SK-N-SH (cell line): Measurements from ENCODE around the gene MYCT1. TPM values are rescaled to one million over a fixed set of nuclear protein-coding genes. Genes with fewer than 3 reads are reported as not detected.
A peak's percentile ranks its signal among the peaks of the same experiment; 100 is the strongest.

ENCODE experiments used
- CTCF ChIA-PET: fragments of 300-600, 350-600 bp; formaldehyde crosslinking; extraction: SDS; loops from one replicate; lab custom pipeline; 2021; lab: Yijun Ruan, JAX
- POLR2A ChIA-PET: fragments of 350-600 bp; sonication (Branson Sonifier 250); formaldehyde crosslinking; extraction: SDS; loops from one replicate; lab custom pipeline; 2020; ENCODE audit warnings: antibody characterized with exemption, inconsistent platforms; lab: Yijun Ruan, JAX
- DNase-seq: peaks from one replicate; pipeline ENCODE4 v3.0.0; 2012
- H2AFZ ChIP-seq: fragments of 200-600 bp; sonication (generic); 2 replicates; pipeline ENCODE4 v1.8.1; 2016; ENCODE audit warnings: antibody characterized with exemption, mild to moderate bottlenecking, low read depth
- H3F3A ChIP-seq: fragments of 200-600 bp; sonication (generic); replicated peaks from 2 replicates; pipeline ENCODE3; 2016; ENCODE audit warnings: antibody characterized with exemption, mild to moderate bottlenecking; ENCODE audit not compliant: insufficient read depth
- H3K27ac ChIP-seq, 2 experiments: fragments of 200-500 bp in 1 of 2; fragments of 200-600 bp in 1 of 2; sonication (Bioruptor generic) in 1 of 2; sonication (generic), shearing (Covaris generic) in 1 of 2; 2 replicates each; pipeline versions ENCODE4 v1.5.1 to v1.6.1; 2014 to 2016; ENCODE audit warnings: low read depth in 2 of 2, inconsistent platforms in 1 of 2, low read length in 1 of 2, mild to moderate bottlenecking in 1 of 2, mixed read lengths in 1 of 2
- H3K27me3 ChIP-seq: fragments of 200-600 bp; sonication (generic), shearing (Covaris generic); 2 replicates; pipeline ENCODE4 v1.6.1; 2016; ENCODE audit warnings: mixed run types; ENCODE audit not compliant: insufficient read depth
- H3K36me3 ChIP-seq, 2 experiments: fragments of 200-500 bp in 1 of 2; fragments of 200-600 bp in 1 of 2; sonication (Bioruptor generic) in 1 of 2; sonication (generic) in 1 of 2; replicated peaks in 1 of 2; 2 replicates each; pipeline versions ENCODE3 to v1.5.1; 2014 to 2016; ENCODE audit warnings: low read length in 1 of 2, mild to moderate bottlenecking in 1 of 2; ENCODE audit not compliant: insufficient read depth in 2 of 2, control insufficient read depth in 1 of 2
- H3K4me1 ChIP-seq, 2 experiments: fragments of 200-500 bp in 1 of 2; fragments of 200-600 bp in 1 of 2; sonication (Bioruptor generic) in 1 of 2; sonication (generic), shearing (Covaris generic) in 1 of 2; 2 replicates each; pipeline versions ENCODE4 v1.5.1 to v1.6.1; 2014 to 2016; ENCODE audit warnings: low read depth in 1 of 2, low read length in 1 of 2, mixed run types in 1 of 2; ENCODE audit not compliant: insufficient read depth in 2 of 2, control insufficient read depth in 1 of 2
- H3K4me2 ChIP-seq: fragments of 200-600 bp; sonication (generic), shearing (Covaris generic); 2 replicates; pipeline ENCODE4 v1.6.1; 2017; ENCODE audit warnings: mixed run types
- H3K4me3 ChIP-seq, 2 experiments: fragments of 200-500 bp in 1 of 2; fragments of 200-600 bp in 1 of 2; sonication (Bioruptor generic) in 1 of 2; sonication (generic), shearing (Covaris generic) in 1 of 2; 2 replicates each; pipeline versions ENCODE4 v1.5.1 to v1.8.1; 2014 to 2016; ENCODE audit warnings: low read depth in 2 of 2, inconsistent platforms in 1 of 2, low read length in 1 of 2, mild to moderate bottlenecking in 1 of 2, mixed read lengths in 1 of 2, moderate library complexity in 1 of 2
- H3K79me2 ChIP-seq: fragments of 200-600 bp; sonication (generic); 2 replicates; pipeline ENCODE4 v1.8.1; 2017; ENCODE audit warnings: mild to moderate bottlenecking; ENCODE audit not compliant: insufficient read depth
- H3K9ac ChIP-seq: fragments of 200-600 bp; sonication (generic); 2 replicates; pipeline ENCODE4 v1.6.1; 2017; ENCODE audit warnings: mixed run types
- H3K9me2 ChIP-seq: fragments of 200-600 bp; sonication (generic); 2 replicates; pipeline ENCODE4 v1.6.1; 2017; ENCODE audit warnings: mixed run types
- H3K9me3 ChIP-seq: fragments of 200-600 bp; sonication (generic); 2 replicates; pipeline ENCODE4 v1.6.1; 2017; ENCODE audit warnings: mixed run types, mild to moderate bottlenecking, moderate library complexity
- H4K20me1 ChIP-seq: fragments of 200-600 bp; sonication (generic); 2 replicates; pipeline ENCODE4 v1.6.1; 2017; ENCODE audit warnings: mild to moderate bottlenecking, mixed run types; ENCODE audit not compliant: insufficient read depth
- CHD2 ChIP-seq: fragments of 150-350 bp; IDR thresholded peaks from 2 replicates; pipeline ENCODE4 v1.6.1; 2018; ENCODE audit warnings: low read length; ENCODE audit not compliant: partially characterized antibody
- EP300 ChIP-seq, 2 experiments: IDR thresholded peaks; 2 replicates each; pipeline versions ENCODE4 v1.4.0 to v1.6.1; 2012; ENCODE audit warnings: borderline replicate concordance in 1 of 2, low read depth in 1 of 2, low read length in 1 of 2
- EZH2phosphoT487 ChIP-seq: fragments of 200-600 bp; sonication (generic); IDR thresholded peaks from 2 replicates; pipeline ENCODE4 v1.6.1; 2017; ENCODE audit warnings: low read depth, mixed run types, mild to moderate bottlenecking, antibody characterized with exemption, moderate library complexity, borderline replicate concordance
- FOSL2 ChIP-seq: IDR thresholded peaks from 2 replicates; pipeline ENCODE4 v1.4.0; 2012; ENCODE audit warnings: low read depth, mild to moderate bottlenecking, moderate library complexity, borderline replicate concordance
- FOXM1 ChIP-seq: IDR thresholded peaks from 2 replicates; pipeline ENCODE4 v1.4.0; 2012; ENCODE audit warnings: low read depth, mild to moderate bottlenecking
- GATA2 ChIP-seq: sonication (generic); formaldehyde crosslinking; IDR thresholded peaks from 2 replicates; pipeline ENCODE4 v1.5.0; 2020; ENCODE audit warnings: mild to moderate bottlenecking, missing genetic modification reagents
- JUND ChIP-seq: IDR thresholded peaks from 2 replicates; pipeline ENCODE4 v1.4.0; 2012
- MEF2A ChIP-seq: IDR thresholded peaks from 2 replicates; pipeline ENCODE4 v1.4.0; 2012; ENCODE audit warnings: low read depth, borderline replicate concordance
- MXI1 ChIP-seq: IDR thresholded peaks from 2 replicates; pipeline ENCODE4 v1.6.1; 2012; ENCODE audit warnings: mild to moderate bottlenecking, low read depth, low read length, improper control_type of control experiment
- NFIC ChIP-seq: IDR thresholded peaks from 2 replicates; pipeline ENCODE4 v1.4.0; 2012; ENCODE audit warnings: borderline replicate concordance
- NRF1 ChIP-seq: IDR thresholded peaks from 2 replicates; pipeline ENCODE4 v1.6.1; 2012; ENCODE audit warnings: low read depth, mild to moderate bottlenecking, low read length
- POLR2AphosphoS5 ChIP-seq: IDR thresholded peaks from 2 replicates; pipeline ENCODE4 v1.6.1; 2012; ENCODE audit warnings: low read depth, low read length
- RAD21 ChIP-seq: IDR thresholded peaks from 2 replicates; pipeline ENCODE4 v1.6.1; 2012; ENCODE audit warnings: mild to moderate bottlenecking, low read length
- RCOR1 ChIP-seq: fragments of 150-350 bp; IDR thresholded peaks from 2 replicates; pipeline ENCODE4 v1.6.1; 2017; ENCODE audit warnings: antibody characterized with exemption, low read length
- RFX5 ChIP-seq: IDR thresholded peaks from 2 replicates; pipeline ENCODE4 v1.6.1; 2012; ENCODE audit warnings: mild to moderate bottlenecking, improper control_type of control experiment, low read length
- SIN3A ChIP-seq: IDR thresholded peaks from 2 replicates; pipeline ENCODE4 v1.6.1; 2012; ENCODE audit warnings: low read depth, mild to moderate bottlenecking, low read length, moderate library complexity, borderline replicate concordance
- SMC3 ChIP-seq: IDR thresholded peaks from 2 replicates; pipeline ENCODE4 v1.6.1; 2012; ENCODE audit warnings: low read depth, low read length, improper control_type of control experiment
- TAF1 ChIP-seq: IDR thresholded peaks from 2 replicates; pipeline ENCODE4 v1.6.1; 2012; ENCODE audit warnings: low read depth, mild to moderate bottlenecking, low read length, moderate library complexity, borderline replicate concordance
- TEAD4 ChIP-seq: IDR thresholded peaks from 2 replicates; pipeline ENCODE4 v1.4.0; 2012; ENCODE audit warnings: mild to moderate bottlenecking, borderline replicate concordance; ENCODE audit not compliant: insufficient read depth
- WGBS: methylation state at CpG from one replicate; pipeline ENCODE4 v1.1.6; 2017; ENCODE audit warnings: low lambda C conversion rate; 5-methylcytosine and 5-hydroxymethylcytosine counted together
- polyA plus RNA-seq, 3 experiments: library from polyadenylated mRNA; depleted of rRNA; stranded (reverse); fragments of >200 nt; gene quantifications; 2 replicates each; pipeline ENCODE4 v1.2.3, GENCODE V29; 2012
- TF ChIP-seq, protein P1 (sequence below): IDR thresholded peaks from 2 replicates; pipeline ENCODE4 v1.4.0; 2012; ENCODE audit warnings: low read depth
- TF ChIP-seq, protein P2 (sequence below): IDR thresholded peaks from 2 replicates; pipeline ENCODE4 v1.4.0; 2012; ENCODE audit warnings: low read depth, borderline replicate concordance
- TF ChIP-seq, protein P3 (sequence below): IDR thresholded peaks from 2 replicates; pipeline ENCODE4 v1.6.1; 2012; ENCODE audit warnings: mild to moderate bottlenecking, low read depth, low read length, moderate library complexity
- TF ChIP-seq, protein P4 (sequence below): IDR thresholded peaks from 2 replicates; pipeline ENCODE4; 2012
- TF ChIP-seq, protein P5 (sequence below): fragments of 150-350 bp; IDR thresholded peaks from 2 replicates; pipeline ENCODE4 v1.6.1; 2017; ENCODE audit warnings: antibody characterized with exemption, low read length, low read depth, borderline replicate concordance
- TF ChIP-seq, protein P6 (sequence below): IDR thresholded peaks from 2 replicates; pipeline ENCODE4 v1.4.0; 2012; ENCODE audit warnings: low read depth, borderline replicate concordance

Gene MYCT1
- polyA plus RNA-seq, 1 of the 3 experiments (the other 2 are of a cell fraction) = 7.6 TPM

DNA sequence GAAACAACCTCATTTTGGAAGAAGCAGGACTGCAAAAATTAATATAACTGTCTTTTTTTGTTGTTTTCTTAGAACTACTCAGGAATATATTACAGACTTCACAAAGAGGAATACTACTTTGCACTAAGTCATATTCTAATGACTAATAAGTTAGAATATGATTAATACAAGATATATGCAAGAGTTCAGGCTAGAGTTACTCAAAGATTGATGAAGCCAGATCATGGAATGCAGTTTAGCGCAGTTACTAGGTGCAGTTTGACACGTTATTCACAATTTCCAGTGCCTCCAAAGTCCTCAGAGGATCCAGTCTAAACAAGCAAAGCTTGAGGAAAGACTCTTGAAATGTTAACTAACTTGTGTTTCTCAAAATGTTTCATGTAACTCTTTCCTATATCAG lies 1.2 kb upstream of the MYCT1 start:
- Histone ChIP-seq H3K4me3 (no peak overlapping the region), H3K36me3 (no peaks in the 10 kb centered on the region), H3K79me2 (peaks cover 38% of the 10 kb centered on the region), H3K27ac (peak overlapping the region; percentile 62 to 92; a peak in 3 of 4 replicates), H3K9me2 (no peaks in the 10 kb centered on the region), H3K4me2 (peak overlapping the region; percentile 52; the same call in 1 of the 2 replicates), H3K4me1 (no peaks in the 10 kb centered on the region; a peak in 2 of 4 replicates), H3K9ac (peak overlapping the region; percentile 80; the same call in 1 of the 2 replicates), H2AFZ (no peak overlapping the region), H3K27me3 (no peaks in the 10 kb centered on the region), H3K9me3 (no peaks in the 10 kb centered on the region), H4K20me1 (no peaks in the 10 kb centered on the region), H3F3A (peaks cover 30% of the 10 kb centered on the region)
- no peak for DNase-seq
- WGBS = 6% methylated on average over 2 of the region's 2 CpGs
- CTCF ChIA-PET = no interaction called here
- POLR2A ChIA-PET = no interaction called here
- TF ChIP-seq, protein P1, sequence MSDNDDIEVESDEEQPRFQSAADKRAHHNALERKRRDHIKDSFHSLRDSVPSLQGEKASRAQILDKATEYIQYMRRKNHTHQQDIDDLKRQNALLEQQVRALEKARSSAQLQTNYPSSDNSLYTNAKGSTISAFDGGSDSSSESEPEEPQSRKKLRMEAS = no peak
- TF ChIP-seq JUND = peak; percentile 65
- TF ChIP-seq, protein P2, sequence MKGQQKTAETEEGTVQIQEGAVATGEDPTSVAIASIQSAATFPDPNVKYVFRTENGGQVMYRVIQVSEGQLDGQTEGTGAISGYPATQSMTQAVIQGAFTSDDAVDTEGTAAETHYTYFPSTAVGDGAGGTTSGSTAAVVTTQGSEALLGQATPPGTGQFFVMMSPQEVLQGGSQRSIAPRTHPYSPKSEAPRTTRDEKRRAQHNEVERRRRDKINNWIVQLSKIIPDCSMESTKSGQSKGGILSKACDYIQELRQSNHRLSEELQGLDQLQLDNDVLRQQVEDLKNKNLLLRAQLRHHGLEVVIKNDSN = no peak
- TF ChIP-seq RFX5 = no peak
- peak; percentile 14; the same call in 1 of the 2 replicates for TF ChIP-seq TAF1
- no peak for TF ChIP-seq GATA2 (CRISPR knock-in tag)
- no peak for TF ChIP-seq SMC3
- no peak for TF ChIP-seq CHD2
- no peak for TF ChIP-seq MXI1
- TF ChIP-seq RCOR1 = no peak
- TF ChIP-seq FOSL2 = peak; percentile 62; the same call in 1 of the 2 replicates
- TF ChIP-seq, protein P3, sequence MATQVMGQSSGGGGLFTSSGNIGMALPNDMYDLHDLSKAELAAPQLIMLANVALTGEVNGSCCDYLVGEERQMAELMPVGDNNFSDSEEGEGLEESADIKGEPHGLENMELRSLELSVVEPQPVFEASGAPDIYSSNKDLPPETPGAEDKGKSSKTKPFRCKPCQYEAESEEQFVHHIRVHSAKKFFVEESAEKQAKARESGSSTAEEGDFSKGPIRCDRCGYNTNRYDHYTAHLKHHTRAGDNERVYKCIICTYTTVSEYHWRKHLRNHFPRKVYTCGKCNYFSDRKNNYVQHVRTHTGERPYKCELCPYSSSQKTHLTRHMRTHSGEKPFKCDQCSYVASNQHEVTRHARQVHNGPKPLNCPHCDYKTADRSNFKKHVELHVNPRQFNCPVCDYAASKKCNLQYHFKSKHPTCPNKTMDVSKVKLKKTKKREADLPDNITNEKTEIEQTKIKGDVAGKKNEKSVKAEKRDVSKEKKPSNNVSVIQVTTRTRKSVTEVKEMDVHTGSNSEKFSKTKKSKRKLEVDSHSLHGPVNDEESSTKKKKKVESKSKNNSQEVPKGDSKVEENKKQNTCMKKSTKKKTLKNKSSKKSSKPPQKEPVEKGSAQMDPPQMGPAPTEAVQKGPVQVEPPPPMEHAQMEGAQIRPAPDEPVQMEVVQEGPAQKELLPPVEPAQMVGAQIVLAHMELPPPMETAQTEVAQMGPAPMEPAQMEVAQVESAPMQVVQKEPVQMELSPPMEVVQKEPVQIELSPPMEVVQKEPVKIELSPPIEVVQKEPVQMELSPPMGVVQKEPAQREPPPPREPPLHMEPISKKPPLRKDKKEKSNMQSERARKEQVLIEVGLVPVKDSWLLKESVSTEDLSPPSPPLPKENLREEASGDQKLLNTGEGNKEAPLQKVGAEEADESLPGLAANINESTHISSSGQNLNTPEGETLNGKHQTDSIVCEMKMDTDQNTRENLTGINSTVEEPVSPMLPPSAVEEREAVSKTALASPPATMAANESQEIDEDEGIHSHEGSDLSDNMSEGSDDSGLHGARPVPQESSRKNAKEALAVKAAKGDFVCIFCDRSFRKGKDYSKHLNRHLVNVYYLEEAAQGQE = no peak
- TF ChIP-seq SIN3A = no peak
- no peak for TF ChIP-seq NRF1
- TF ChIP-seq, protein P4, sequence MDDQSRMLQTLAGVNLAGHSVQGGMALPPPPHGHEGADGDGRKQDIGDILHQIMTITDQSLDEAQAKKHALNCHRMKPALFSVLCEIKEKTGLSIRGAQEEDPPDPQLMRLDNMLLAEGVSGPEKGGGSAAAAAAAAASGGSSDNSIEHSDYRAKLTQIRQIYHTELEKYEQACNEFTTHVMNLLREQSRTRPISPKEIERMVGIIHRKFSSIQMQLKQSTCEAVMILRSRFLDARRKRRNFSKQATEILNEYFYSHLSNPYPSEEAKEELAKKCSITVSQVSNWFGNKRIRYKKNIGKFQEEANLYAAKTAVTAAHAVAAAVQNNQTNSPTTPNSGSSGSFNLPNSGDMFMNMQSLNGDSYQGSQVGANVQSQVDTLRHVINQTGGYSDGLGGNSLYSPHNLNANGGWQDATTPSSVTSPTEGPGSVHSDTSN = peak; percentile 80
- TF ChIP-seq, protein P5, sequence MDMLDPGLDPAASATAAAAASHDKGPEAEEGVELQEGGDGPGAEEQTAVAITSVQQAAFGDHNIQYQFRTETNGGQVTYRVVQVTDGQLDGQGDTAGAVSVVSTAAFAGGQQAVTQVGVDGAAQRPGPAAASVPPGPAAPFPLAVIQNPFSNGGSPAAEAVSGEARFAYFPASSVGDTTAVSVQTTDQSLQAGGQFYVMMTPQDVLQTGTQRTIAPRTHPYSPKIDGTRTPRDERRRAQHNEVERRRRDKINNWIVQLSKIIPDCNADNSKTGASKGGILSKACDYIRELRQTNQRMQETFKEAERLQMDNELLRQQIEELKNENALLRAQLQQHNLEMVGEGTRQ = no peak
- TF ChIP-seq, protein P6, sequence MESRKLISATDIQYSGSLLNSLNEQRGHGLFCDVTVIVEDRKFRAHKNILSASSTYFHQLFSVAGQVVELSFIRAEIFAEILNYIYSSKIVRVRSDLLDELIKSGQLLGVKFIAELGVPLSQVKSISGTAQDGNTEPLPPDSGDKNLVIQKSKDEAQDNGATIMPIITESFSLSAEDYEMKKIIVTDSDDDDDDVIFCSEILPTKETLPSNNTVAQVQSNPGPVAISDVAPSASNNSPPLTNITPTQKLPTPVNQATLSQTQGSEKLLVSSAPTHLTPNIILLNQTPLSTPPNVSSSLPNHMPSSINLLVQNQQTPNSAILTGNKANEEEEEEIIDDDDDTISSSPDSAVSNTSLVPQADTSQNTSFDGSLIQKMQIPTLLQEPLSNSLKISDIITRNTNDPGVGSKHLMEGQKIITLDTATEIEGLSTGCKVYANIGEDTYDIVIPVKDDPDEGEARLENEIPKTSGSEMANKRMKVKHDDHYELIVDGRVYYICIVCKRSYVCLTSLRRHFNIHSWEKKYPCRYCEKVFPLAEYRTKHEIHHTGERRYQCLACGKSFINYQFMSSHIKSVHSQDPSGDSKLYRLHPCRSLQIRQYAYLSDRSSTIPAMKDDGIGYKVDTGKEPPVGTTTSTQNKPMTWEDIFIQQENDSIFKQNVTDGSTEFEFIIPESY = no peak
- no peak for TF ChIP-seq MEF2A
- TF ChIP-seq POLR2AphosphoS5 = no peak
- TF ChIP-seq TEAD4 = peak; percentile 49; the same call in 1 of the 2 replicates
- TF ChIP-seq EZH2phosphoT487 = no peak
- no peak for TF ChIP-seq FOXM1
- TF ChIP-seq NFIC = no peak
- TF ChIP-seq RAD21 = no peak
- TF ChIP-seq EP300 (IDR thresholded peaks at IDR 0.05; ENCODE audit: borderline replicate concordance in 1 of 2, low read depth in 1 of 2, low read length in 1 of 2) = peak in 1 of 2 experiments; percentile 54; a peak in 1 of 4 replicates
